HepG2 (cell line): ENCODE results near the gene C1R. TPM values are rescaled to one million over a fixed set of nuclear protein-coding genes. Genes with fewer than 3 reads are reported as not detected.
A peak's percentile ranks its signal among the peaks of the same experiment; 100 is the strongest.

Experiments
- ARID4A ChIP-seq: sonication (generic); formaldehyde crosslinking; IDR thresholded peaks from 2 replicates; pipeline ENCODE4 v1.5.0; 2020; ENCODE audit warnings: mild to moderate bottlenecking, missing genetic modification reagents, borderline replicate concordance
- BCLAF1 ChIP-seq: fragments of 450-650 bp; IDR thresholded peaks from 2 replicates; pipeline ENCODE4 v1.6.1; 2017; ENCODE audit warnings: mild to moderate bottlenecking
- BORCS8-MEF2B ChIP-seq: sonication (generic); formaldehyde crosslinking; IDR thresholded peaks from 2 replicates; pipeline ENCODE4 v1.8.0; 2022; ENCODE audit warnings: mild to moderate bottlenecking, missing genetic modification reagents
- ERF ChIP-seq: IDR thresholded peaks from 2 replicates; pipeline ENCODE4 v1.6.1; 2018; ENCODE audit warnings: missing biosample characterization, missing genetic modification reagents
- EZH2 ChIP-seq: conservative IDR thresholded peaks from 2 replicates; pipeline ENCODE4 v1.6.1; 2012; ENCODE audit warnings: mild to moderate bottlenecking, low read depth, low read length, moderate library complexity
- GFI1 ChIP-seq: sonication (generic); formaldehyde crosslinking; IDR thresholded peaks from 2 replicates; pipeline ENCODE4 v1.5.0; 2020; ENCODE audit warnings: missing genetic modification reagents, mild to moderate bottlenecking, borderline replicate concordance
- GTF3A ChIP-seq: sonication (generic); formaldehyde crosslinking; conservative IDR thresholded peaks from 2 replicates; pipeline ENCODE4 v1.4.0; 2020; ENCODE audit warnings: mild to moderate bottlenecking, missing genetic modification reagents
- LCORL ChIP-seq, 2 experiments: fragments of 450-650 bp in 1 of 2; sonication (generic) in 1 of 2; formaldehyde crosslinking in 1 of 2; IDR thresholded peaks; 2 replicates each; pipeline versions ENCODE4 v1.5.0 to v1.6.1; 2017 to 2020; ENCODE audit warnings: antibody characterized with exemption in 1 of 2, missing genetic modification reagents in 1 of 2
- NCOA2 ChIP-seq: sonication (generic); formaldehyde crosslinking; IDR thresholded peaks from 2 replicates; pipeline ENCODE4 v1.8.0; 2022; ENCODE audit warnings: inconsistent platforms
- SALL2 ChIP-seq: sonication (generic); formaldehyde crosslinking; IDR thresholded peaks from 2 replicates; pipeline ENCODE4 v1.8.1; 2023; ENCODE audit warnings: mild to moderate bottlenecking, missing genetic modification reagents, inconsistent platforms
- SRY ChIP-seq: sonication (generic); formaldehyde crosslinking; IDR thresholded peaks from 2 replicates; pipeline ENCODE4 v1.8.0; 2022; ENCODE audit warnings: mild to moderate bottlenecking, missing genetic modification reagents
- SSRP1 ChIP-seq: IDR thresholded peaks from 2 replicates; pipeline ENCODE4 v1.6.1; 2016; ENCODE audit warnings: control low read depth
- TBX2 ChIP-seq: sonication (generic); formaldehyde crosslinking; IDR thresholded peaks from 2 replicates; pipeline ENCODE4 v1.5.0; 2020; ENCODE audit warnings: missing genetic modification reagents, mild to moderate bottlenecking, borderline replicate concordance
- THAP8 ChIP-seq: sonication (generic); formaldehyde crosslinking; IDR thresholded peaks from 2 replicates; pipeline ENCODE4 v1.5.1; 2020; ENCODE audit warnings: missing genetic modification reagents, mild to moderate bottlenecking, borderline replicate concordance
- ZFP36L1 ChIP-seq: sonication (generic); formaldehyde crosslinking; IDR thresholded peaks from 2 replicates; pipeline ENCODE4 v1.8.0; 2022; ENCODE audit warnings: mild to moderate bottlenecking, missing genetic modification reagents, moderate library complexity
- ZFP82 ChIP-seq: sonication (generic); formaldehyde crosslinking; IDR thresholded peaks from 2 replicates; pipeline ENCODE4 v1.5.1; 2020; ENCODE audit warnings: mild to moderate bottlenecking, missing genetic modification reagents, borderline replicate concordance
- ZFP91 ChIP-seq: sonication (generic); formaldehyde crosslinking; IDR thresholded peaks from 2 replicates; pipeline ENCODE4 v1.9.0; 2022; ENCODE audit warnings: missing genetic modification reagents, mild to moderate bottlenecking, borderline replicate concordance
- ZNF296 ChIP-seq: sonication (generic); formaldehyde crosslinking; conservative IDR thresholded peaks from 2 replicates; pipeline ENCODE4 v1.5.0; 2020; ENCODE audit warnings: mild to moderate bottlenecking, missing genetic modification reagents
- ZNF543 ChIP-seq: sonication (generic); formaldehyde crosslinking; IDR thresholded peaks from 2 replicates; pipeline ENCODE4 v1.4.0; 2020; ENCODE audit warnings: mild to moderate bottlenecking, missing genetic modification reagents
- ZNF549 ChIP-seq: sonication (generic); formaldehyde crosslinking; IDR thresholded peaks from 2 replicates; pipeline ENCODE4 v1.5.0; 2020; ENCODE audit warnings: missing genetic modification reagents
- ZSCAN9 ChIP-seq: IDR thresholded peaks from 2 replicates; pipeline ENCODE4 v1.6.1; 2016; ENCODE audit warnings: borderline replicate concordance
- polyA plus RNA-seq, 8 experiments: library from polyadenylated mRNA; depleted of rRNA in 3 of 8; stranded (reverse) in 7 of 8; unstranded in 1 of 8; fragments of >200 nt; fragmentation: Illumina TruSeq in 4 of 8; extraction: Trizol in 4 of 8; gene quantifications; 2 replicates each; pipeline versions ENCODE4 v1.2.1 to v1.2.3, GENCODE V29; 2011 to 2016; ENCODE audit warnings: low read depth in 4 of 8, missing spikeins in 1 of 8, mixed read lengths in 1 of 8; ENCODE audit not compliant: insufficient read depth in 1 of 8
- total RNA-seq, 5 experiments: library from RNA; depleted of rRNA; stranded (reverse); fragments of >200 nt; fragmentation: Illumina TruSeq; extraction: Trizol; gene quantifications; 2 replicates each; pipeline ENCODE4 v1.2.3, GENCODE V29; 2016; ENCODE audit warnings: low read depth in 1 of 5

Gene C1R
- total and polyA plus RNA-seq, 2 of the 13 experiments (the other 11 are each of a cell fraction or from before 2014, with no cell fraction given), result 3.5 to 6.5 TPM

GRCh38 chr12:7129287-7129871 lies 37.1 kb upstream of the C1R start (continued):
- TF ChIP-seq LCORL (IDR thresholded peaks at IDR 0.05) (no peak), LCORL (CRISPR knock-in tag; IDR thresholded peaks at IDR 0.05) (peak; percentile 57; the same call in 1 of the 2 replicates), ZFP36L1 (CRISPR knock-in tag) (0 out of 2 replicates have a peak, but pooled peaks have one; percentile 40), ZFP82 (no peak), ZNF549 (CRISPR knock-in tag) (no peak), NCOA2 (CRISPR knock-in tag) (no peak), ZNF296 (no peak), ZSCAN9 (no peak), GTF3A (CRISPR knock-in tag) (no peak), EZH2 (no peak), GFI1 (CRISPR knock-in tag) (0 out of 2 replicates have a peak, but pooled peaks have one; percentile 32), ERF (CRISPR knock-in tag) (0 out of 2 replicates have a peak, but pooled peaks have one; percentile 34), SALL2 (CRISPR knock-in tag) (no peak), ZFP91 (CRISPR knock-in tag) (peak; percentile 59; the same call in 1 of the 2 replicates), BCLAF1 (no peak), SSRP1 (CRISPR knock-in tag) (no peak), ARID4A (peak; percentile 4; the same call in 1 of the 2 replicates), BORCS8-MEF2B (CRISPR knock-in tag) (no peak), TBX2 (CRISPR knock-in tag) (peak; percentile 39; the same call in 1 of the 2 replicates), THAP8 (CRISPR knock-in tag) (no peak; the same call in 1 of the 2 replicates), ZNF543 (no peak), SRY (CRISPR knock-in tag) (0 out of 2 replicates have a peak, but pooled peaks have one; percentile 6)
